GM12864 (cell line): ENCODE data around the gene RHBDF1.
"Not testable (repeated sequence)": the region's sequence is repeated elsewhere in the genome, so short reads cannot be mapped to it uniquely, and the experiment has no call there.

ENCODE experiments used
- DNase-seq: peaks from one replicate; pipeline ENCODE4 v3.0.0-alpha.2; 2011; ENCODE audit warnings: low read depth
- H3K4me3 ChIP-seq: 2 replicates; pipeline ENCODE4 v1.5.1; 2011; ENCODE audit warnings: mild to moderate bottlenecking, low read depth, low read length, control low read depth
- TF ChIP-seq, protein P1 (sequence below): IDR thresholded peaks from 2 replicates; pipeline ENCODE4 v1.5.1; 2011; ENCODE audit warnings: low read depth, mild to moderate bottlenecking, moderate library complexity, low read length, control low read depth, inconsistent platforms; ENCODE audit errors: missing control alignments

RHBDF1 gene

DNA sequence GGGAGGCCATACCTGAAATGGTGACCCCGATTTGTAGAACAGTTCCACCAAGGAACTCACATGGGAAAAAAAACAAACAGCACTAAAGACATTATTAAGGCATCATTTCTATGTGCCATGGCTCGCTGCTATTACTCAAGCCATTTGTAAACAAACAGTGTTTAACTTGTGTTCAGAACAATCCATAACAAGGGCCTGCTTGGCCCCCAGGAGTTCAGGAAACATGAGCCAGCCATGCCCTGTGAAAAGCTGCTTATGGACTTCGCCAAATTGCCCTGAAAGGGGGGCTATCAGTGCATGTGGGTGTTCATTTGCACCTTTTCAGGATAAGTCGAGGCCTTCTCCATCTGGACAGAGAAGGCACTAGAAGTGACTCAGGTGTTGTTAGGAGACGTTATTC, 27.0 kb downstream of the RHBDF1 start:
- TF ChIP-seq, protein P1, sequence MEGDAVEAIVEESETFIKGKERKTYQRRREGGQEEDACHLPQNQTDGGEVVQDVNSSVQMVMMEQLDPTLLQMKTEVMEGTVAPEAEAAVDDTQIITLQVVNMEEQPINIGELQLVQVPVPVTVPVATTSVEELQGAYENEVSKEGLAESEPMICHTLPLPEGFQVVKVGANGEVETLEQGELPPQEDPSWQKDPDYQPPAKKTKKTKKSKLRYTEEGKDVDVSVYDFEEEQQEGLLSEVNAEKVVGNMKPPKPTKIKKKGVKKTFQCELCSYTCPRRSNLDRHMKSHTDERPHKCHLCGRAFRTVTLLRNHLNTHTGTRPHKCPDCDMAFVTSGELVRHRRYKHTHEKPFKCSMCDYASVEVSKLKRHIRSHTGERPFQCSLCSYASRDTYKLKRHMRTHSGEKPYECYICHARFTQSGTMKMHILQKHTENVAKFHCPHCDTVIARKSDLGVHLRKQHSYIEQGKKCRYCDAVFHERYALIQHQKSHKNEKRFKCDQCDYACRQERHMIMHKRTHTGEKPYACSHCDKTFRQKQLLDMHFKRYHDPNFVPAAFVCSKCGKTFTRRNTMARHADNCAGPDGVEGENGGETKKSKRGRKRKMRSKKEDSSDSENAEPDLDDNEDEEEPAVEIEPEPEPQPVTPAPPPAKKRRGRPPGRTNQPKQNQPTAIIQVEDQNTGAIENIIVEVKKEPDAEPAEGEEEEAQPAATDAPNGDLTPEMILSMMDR, result no peak
- no peak overlapping the region for H3K4me3 ChIP-seq
- DNase-seq, result no peak

DNA sequence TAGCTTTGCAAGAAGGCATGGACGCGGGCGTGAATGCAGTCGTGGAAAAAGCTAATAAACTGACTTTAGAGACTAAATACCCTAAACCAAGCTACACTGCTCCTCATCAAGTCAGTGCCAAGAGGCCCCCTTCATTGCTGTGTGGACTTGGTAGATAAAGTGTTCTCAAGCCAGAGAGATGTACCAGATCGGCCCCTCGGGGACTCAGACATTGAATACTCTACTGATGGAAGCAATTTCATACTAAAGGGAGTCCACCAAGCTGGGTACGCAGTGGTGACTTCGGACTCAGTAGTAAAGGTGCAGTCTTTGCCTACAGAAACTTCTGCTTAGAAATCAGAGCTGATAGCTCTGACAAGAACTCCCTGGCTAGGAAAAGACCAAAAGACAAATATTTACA, 27.8 kb downstream of the RHBDF1 start:
- H3K4me3 ChIP-seq, result no peak overlapping the region
- TF ChIP-seq, protein P1, result no peak
- no peak for DNase-seq

DNA sequence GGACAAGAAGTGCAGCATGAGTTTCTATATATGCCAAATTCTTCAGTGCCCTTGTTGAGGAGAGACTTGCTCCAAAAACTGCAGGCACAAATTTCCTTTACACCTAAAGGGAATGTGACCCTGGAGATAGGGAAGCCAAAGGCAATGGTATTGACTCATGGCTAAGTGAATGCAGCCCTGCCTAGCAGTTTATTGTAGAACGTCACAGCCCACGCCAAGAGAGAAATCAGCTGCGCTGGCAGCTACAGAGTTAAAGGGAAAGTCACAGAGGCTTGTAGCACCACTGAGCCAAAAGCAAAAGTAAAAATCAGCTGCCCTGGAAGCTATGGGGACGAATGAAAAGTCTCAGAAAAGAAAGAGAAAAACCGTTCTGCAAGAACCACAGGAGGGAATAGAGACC, 29.1 kb downstream of the RHBDF1 start:
- DNase-seq, result no peak
- H3K4me3 ChIP-seq, result no peak overlapping the region
- TF ChIP-seq, protein P1, result no peak

DNA sequence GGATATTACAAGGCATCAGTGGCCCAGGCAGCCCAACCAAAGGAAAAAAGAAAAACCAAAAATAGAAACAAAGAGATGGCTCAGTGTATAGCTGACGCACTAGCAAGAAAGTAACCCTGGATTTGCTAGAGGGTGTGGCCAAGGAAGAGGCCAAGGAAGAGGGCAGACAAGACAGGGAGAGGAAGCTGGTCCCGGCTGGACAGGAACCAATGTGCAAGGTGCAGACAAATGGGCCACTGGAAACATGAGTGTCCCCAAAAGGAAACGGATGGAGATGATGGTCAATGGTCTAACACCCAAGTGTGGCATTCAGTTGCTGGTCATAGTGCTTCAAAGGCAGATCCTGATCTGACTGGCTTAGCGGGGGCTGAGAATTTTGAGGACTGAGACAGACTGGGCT, 29.7 kb downstream of the RHBDF1 start:
- TF ChIP-seq, protein P1, result no peak
- DNase-seq, result no peak
- H3K4me3 ChIP-seq, result no peak overlapping the region

DNA sequence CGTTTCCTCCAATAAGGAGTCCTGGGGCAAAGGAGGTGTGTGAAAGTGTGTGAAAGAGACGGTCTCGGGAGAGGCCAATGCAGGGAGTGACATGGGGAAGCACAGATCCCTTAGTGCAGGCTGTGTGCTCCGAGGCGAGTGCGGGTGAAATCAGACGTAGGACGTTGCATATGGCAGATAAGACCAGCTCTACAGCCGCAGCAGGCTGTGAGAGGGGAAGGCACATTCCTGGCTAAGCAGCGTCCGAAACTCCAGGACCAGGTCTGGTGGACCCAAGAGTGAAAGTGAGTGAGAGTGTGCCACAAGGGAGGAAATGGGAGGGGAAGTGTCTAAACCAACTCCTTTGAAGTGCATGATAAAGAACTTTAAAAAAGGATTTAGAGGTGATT, 30.4 kb downstream of the RHBDF1 start:
- TF ChIP-seq, protein P1, result no peak
- no peak overlapping the region for H3K4me3 ChIP-seq
- no peak for DNase-seq

DNA sequence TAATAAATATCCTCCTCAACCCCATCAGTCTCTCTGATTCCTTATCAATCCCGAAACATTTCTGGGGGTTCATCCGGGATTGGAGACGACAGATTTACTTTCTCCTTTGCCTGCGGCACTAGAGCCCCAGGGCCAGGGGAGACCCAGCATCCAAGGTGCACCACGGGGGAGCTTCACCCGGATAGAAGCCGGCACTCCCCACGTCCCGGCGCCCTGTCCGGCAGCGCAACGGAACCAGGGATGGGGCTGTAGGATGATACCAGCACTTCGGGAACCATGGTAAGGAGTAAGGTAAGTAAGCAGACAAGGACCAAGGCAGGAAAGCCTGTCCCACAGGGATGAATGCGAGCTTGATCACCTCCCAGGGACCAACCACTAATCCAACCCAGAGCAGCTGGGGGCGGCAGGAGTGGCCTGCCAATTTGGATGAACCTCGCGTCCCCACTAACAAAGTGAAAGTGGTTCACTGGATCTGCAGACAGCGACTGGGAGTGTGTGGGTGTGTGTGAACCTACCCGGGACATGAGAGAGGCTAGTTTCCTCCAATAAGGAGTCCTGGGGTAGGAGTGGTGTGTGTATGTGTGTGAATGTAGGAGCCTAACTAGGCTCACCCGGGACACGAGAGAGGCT, 30.9 kb downstream of the RHBDF1 start:
- no peak for DNase-seq
- H3K4me3 ChIP-seq, result no peak overlapping the region
- TF ChIP-seq, protein P1, result no peak

DNA sequence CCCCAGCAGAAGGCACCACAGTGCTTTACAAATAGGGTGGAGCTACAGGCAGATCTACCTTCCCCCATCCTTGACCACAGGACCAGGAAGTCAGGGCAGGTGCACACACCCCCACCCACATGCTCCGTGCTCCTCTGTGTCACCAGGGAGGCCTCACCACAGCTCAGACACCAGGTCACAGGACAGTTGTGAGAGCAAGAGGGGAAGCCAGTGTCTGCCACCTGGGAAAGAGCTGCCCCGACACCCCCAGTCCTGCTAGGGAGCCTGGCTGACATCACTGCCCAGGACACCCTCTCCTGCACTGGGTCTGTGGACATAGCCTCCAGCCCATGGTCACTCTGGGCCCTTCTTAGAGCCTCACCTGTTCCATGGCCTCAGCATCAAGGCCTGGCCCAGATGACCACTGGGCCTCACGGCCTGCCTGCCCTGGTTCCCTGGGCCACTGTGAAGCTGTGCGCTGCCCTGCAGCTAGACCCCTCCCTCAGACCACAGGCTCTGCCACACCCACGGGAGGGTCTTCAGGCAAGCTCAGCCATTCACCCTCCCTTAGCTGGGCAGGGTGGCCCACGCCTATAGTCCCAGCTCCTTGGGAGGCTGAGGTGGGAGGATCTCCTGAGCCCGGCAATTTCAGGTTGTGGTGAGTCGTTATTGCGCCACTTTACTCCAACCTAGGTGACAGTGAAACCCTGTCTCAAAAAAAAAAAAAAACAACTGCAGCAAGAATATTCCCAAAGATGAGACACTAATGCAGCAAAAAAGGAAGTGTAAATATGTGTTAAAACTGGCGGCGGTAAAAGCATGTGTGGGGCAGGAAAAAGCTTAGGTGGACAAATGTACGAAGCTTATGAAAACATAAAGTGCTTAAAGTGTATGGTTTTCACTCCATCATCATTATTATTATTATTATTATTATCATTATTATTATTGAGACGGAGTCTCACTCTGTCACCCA, 33.2 kb downstream of the RHBDF1 start:
- no peak overlapping the region for H3K4me3 ChIP-seq

DNA sequence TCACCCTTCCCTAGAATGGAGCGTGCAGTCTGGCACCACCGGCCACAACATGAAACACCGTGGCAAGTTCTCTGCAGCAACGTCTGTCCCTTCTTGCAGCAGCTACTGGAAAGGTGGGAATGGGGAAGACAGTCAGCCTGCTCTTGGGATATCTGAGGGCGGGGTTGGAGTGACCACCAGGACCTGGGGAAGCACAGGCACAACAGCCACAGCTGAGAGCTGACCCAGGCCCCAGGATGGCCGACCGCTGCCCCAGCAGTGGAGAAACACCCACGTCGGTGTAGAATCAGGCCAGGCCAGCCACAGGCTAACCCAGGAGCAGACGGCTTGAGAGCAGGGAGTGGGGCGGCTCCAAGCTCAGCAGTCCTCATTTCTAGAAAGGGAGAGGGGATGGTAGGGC, 34.2 kb downstream of the RHBDF1 start:
- not testable (repeated sequence) for DNase-seq, H3K4me3 ChIP-seq

More for the DNA sequence above, 33.2 kb downstream of the RHBDF1 start:
- DNase-seq, result peak; percentile 71
- TF ChIP-seq, protein P1, result no peak
